GM13977 (cell line): ENCODE data around the gene FHAD1.
A peak's percentile ranks its signal among the peaks of the same experiment; 100 is the strongest.

Experiments used
- DNase-seq: peaks from one replicate; pipeline ENCODE4 v3.0.0; 2012; ENCODE audit warnings: low spot score
- CTCF ChIP-seq: IDR thresholded peaks from 2 replicates; pipeline ENCODE4 v1.5.1; 2012; ENCODE audit warnings: mild to moderate bottlenecking, control low read depth; ENCODE audit not compliant: insufficient read depth; ENCODE audit errors: extremely low read depth, missing control alignments
- in situ Hi-C: fragments of 300-500 bp; cut with MboI; formaldehyde crosslinking; loops from one replicate; pipeline ENCODE4 v1.12.0; 2022; ENCODE audit warnings: low sequenced_read_pairs, low pct_unique_long_range_greater_than_20kb, mixed read lengths, inconsistent platforms; ENCODE audit not compliant: unreplicated experiment

The FHAD1 gene

GRCh38 chr1:15262706-15263105 is 15.7 kb downstream of the FHAD1 start:
- no peak for TF ChIP-seq CTCF
- no peak for DNase-seq
- in situ Hi-C loops, result no loop called here

- in situ Hi-C loops, result no loop called here
- no peak for TF ChIP-seq CTCF
- DNase-seq, result no peak
These were observed 17.7 kb downstream of the FHAD1 start for GRCh38 chr1:15264769-15265168.

GRCh38 chr1:15271196-15271595 is 24.2 kb downstream of the FHAD1 start:
- TF ChIP-seq CTCF, result no peak
- DNase-seq, result no peak
- in situ Hi-C loops, result no loop called here

GRCh38 chr1:15272009-15272781 is 25.2 kb downstream of the FHAD1 start:
- in situ Hi-C loops, result no loop called here
- peak; percentile 77 for DNase-seq
- TF ChIP-seq CTCF, result peak; percentile 70

- DNase-seq, result no peak
- TF ChIP-seq CTCF, result no peak
- in situ Hi-C loops, result no loop called here
These were observed 25.7 kb downstream of the FHAD1 start for GRCh38 chr1:15272782-15273127.

- TF ChIP-seq CTCF, result no peak
These were observed 26.3 kb downstream of the FHAD1 start for GRCh38 chr1:15273274-15273673.

More at GRCh38 chr1:15273274-15273673, 26.3 kb downstream of the FHAD1 start:
- no peak for DNase-seq
- in situ Hi-C loops, result no loop called here
